Mesenchymal stem cell (in vitro differentiated cells and primary cell): ENCODE measurements around the gene DCTD.

Source experiments
- DNase-seq: peaks from one replicate; pipeline ENCODE4 v3.0.0-alpha.2; 2013
- H2AFZ ChIP-seq: one replicate; pipeline ENCODE4 v1.6.1; 2013; ENCODE audit warnings: low read depth, mild to moderate bottlenecking, control low read depth, inconsistent platforms, low read length, moderate library complexity
- H2AK5ac ChIP-seq: 2 replicates; pipeline ENCODE4 v1.6.1; 2013; ENCODE audit warnings: low read length, moderate library complexity, mild to moderate bottlenecking, inconsistent platforms; ENCODE audit not compliant: severe bottlenecking
- H2BK120ac ChIP-seq: one replicate; pipeline ENCODE4 v1.6.1; 2013; ENCODE audit warnings: low read depth, mild to moderate bottlenecking, inconsistent platforms, low read length, moderate library complexity
- H2BK12ac ChIP-seq, 2 experiments: one replicate each; pipeline ENCODE4 v1.6.1; 2013; ENCODE audit warnings: inconsistent platforms in 2 of 2, low read length in 2 of 2, mild to moderate bottlenecking in 2 of 2, moderate library complexity in 2 of 2, control low read depth in 1 of 2
- H2BK15ac ChIP-seq: one replicate; pipeline ENCODE4 v1.6.1; 2013; ENCODE audit warnings: mild to moderate bottlenecking, low read depth, inconsistent platforms; ENCODE audit not compliant: poor library complexity, severe bottlenecking
- H2BK5ac ChIP-seq: 2 replicates; pipeline ENCODE4 v1.6.1; 2013; ENCODE audit warnings: low read depth, mild to moderate bottlenecking, low read length, control low read depth, inconsistent platforms; ENCODE audit not compliant: poor library complexity, severe bottlenecking
- H3K14ac ChIP-seq, 2 experiments: one replicate each; pipeline ENCODE4 v1.6.1; 2013; ENCODE audit warnings: inconsistent platforms in 2 of 2, low read length in 2 of 2, control low read depth in 1 of 2, mild to moderate bottlenecking in 1 of 2, moderate library complexity in 1 of 2
- H3K18ac ChIP-seq, 2 experiments: one replicate each; pipeline ENCODE4 v1.6.1; 2013; ENCODE audit warnings: inconsistent platforms in 2 of 2, low read length in 2 of 2, control low read depth in 1 of 2, low read depth in 1 of 2, mild to moderate bottlenecking in 1 of 2
- H3K23ac ChIP-seq, 2 experiments: one replicate each; pipeline ENCODE4 v1.6.1; 2013; ENCODE audit warnings: inconsistent platforms in 2 of 2, low read length in 2 of 2, mild to moderate bottlenecking in 2 of 2, moderate library complexity in 2 of 2, control low read depth in 1 of 2
- H3K27ac ChIP-seq: 2 replicates; pipeline ENCODE4 v1.5.1; 2013; ENCODE audit warnings: mild to moderate bottlenecking, moderate library complexity, low read length, control low read depth, inconsistent platforms; ENCODE audit not compliant: poor library complexity, severe bottlenecking
- H3K27me3 ChIP-seq, 2 experiments: 2 replicates each; pipeline versions ENCODE4 v1.6.1 to v1.7.0; 2013; ENCODE audit warnings: low read length in 2 of 2, mild to moderate bottlenecking in 2 of 2, moderate library complexity in 2 of 2, control low read depth in 1 of 2, inconsistent platforms in 1 of 2; ENCODE audit not compliant: control insufficient read depth in 1 of 2, insufficient read depth in 1 of 2
- H3K36me3 ChIP-seq, 2 experiments: 2 replicates each; pipeline versions ENCODE4 v1.6.1 to v1.7.0; 2013; ENCODE audit warnings: low read length in 2 of 2, control low read depth in 1 of 2, inconsistent platforms in 1 of 2, low read depth in 1 of 2, mild to moderate bottlenecking in 1 of 2; ENCODE audit not compliant: insufficient read depth in 2 of 2, control insufficient read depth in 1 of 2
- H3K4ac ChIP-seq, 2 experiments: one replicate each; pipeline ENCODE4 v1.6.1; 2013; ENCODE audit warnings: inconsistent platforms in 2 of 2, low read length in 2 of 2, mild to moderate bottlenecking in 2 of 2, moderate library complexity in 2 of 2, control low read depth in 1 of 2, low read depth in 1 of 2
- H3K4me1 ChIP-seq: 2 replicates; pipeline ENCODE4 v1.6.1; 2013; ENCODE audit warnings: low read depth, low read length, control low read depth; ENCODE audit not compliant: control insufficient read depth, insufficient read depth
- H3K4me2 ChIP-seq: 2 replicates; pipeline ENCODE4 v1.6.1; 2013; ENCODE audit warnings: low read length, mild to moderate bottlenecking, inconsistent platforms; ENCODE audit not compliant: poor library complexity, severe bottlenecking
- H3K4me3 ChIP-seq, 2 experiments: 2 replicates each; pipeline versions ENCODE4 v1.5.1 to v1.7.0; 2013; ENCODE audit warnings: low read length in 2 of 2, mild to moderate bottlenecking in 2 of 2, control low read depth in 1 of 2, low read depth in 1 of 2; ENCODE audit not compliant: insufficient read depth in 1 of 2
- H3K79me1 ChIP-seq: replicated peaks from 2 replicates; pipeline ENCODE4 v1.6.1; 2013; ENCODE audit warnings: mild to moderate bottlenecking, control low read depth, low read length, inconsistent platforms; ENCODE audit not compliant: poor library complexity, severe bottlenecking
- H3K9ac ChIP-seq: 2 replicates; pipeline ENCODE4 v1.7.0; 2013; ENCODE audit warnings: mild to moderate bottlenecking, low read length, moderate library complexity
- H3K9me3 ChIP-seq: 2 replicates; pipeline ENCODE4 v1.7.0; 2013; ENCODE audit warnings: mild to moderate bottlenecking, low read length; ENCODE audit not compliant: control insufficient read depth
- H4K8ac ChIP-seq: one replicate; pipeline ENCODE4 v1.6.1; 2013; ENCODE audit warnings: inconsistent platforms, mild to moderate bottlenecking, low read length, moderate library complexity
- H4K91ac ChIP-seq: one replicate; pipeline ENCODE4 v1.6.1; 2013; ENCODE audit warnings: mild to moderate bottlenecking, low read length, inconsistent platforms
- WGBS: methylation state at CpG from one replicate; pipeline ENCODE4 v1.1.7; 2013; ENCODE audit warnings: mixed read lengths; 5-methylcytosine and 5-hydroxymethylcytosine counted together

DCTD gene

DNA sequence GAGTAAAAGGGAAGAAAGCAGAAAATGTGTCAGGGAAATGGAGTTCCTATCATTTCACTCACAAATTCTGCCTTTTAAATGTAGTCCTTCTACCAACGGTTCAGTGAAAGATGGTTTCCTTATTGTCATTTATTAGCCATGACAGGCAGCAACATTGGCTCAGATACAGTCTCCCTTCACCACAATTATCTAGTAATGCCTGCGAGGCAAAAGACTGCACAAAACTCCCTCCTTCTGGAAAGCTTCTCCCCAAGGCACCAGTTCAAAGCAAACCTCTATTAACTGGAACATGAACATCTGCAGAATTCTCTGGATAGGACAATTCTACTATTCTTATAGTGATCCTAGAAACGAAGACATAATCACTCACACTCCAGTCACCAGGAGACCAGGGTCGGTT is 28.3 kb downstream of the DCTD start:
- Histone ChIP-seq H3K4me2 (no peak overlapping the region), H3K27ac (peak overlapping the region; percentile 33), H3K23ac (no peak overlapping the region), H2AK5ac (no peak overlapping the region), H3K14ac (no peak overlapping the region), H3K4ac (no peak overlapping the region), H3K36me3 (peaks cover 38 to 94% of the 10 kb centered on the region in 2 experiments), H2BK15ac (no peak overlapping the region), H3K9me3 (peaks cover 10% of the 10 kb centered on the region), H4K91ac (no peak overlapping the region), H2BK120ac (no peak overlapping the region), H3K4me3 (no peak overlapping the region), H3K18ac (no peak overlapping the region), H3K4me1 (peaks cover 3% of the 10 kb centered on the region), H2BK12ac (no peak overlapping the region), H3K27me3 (no peaks in the 10 kb centered on the region), H3K79me1 (peaks cover 34% of the 10 kb centered on the region), H4K8ac (no peak overlapping the region), H2BK5ac (no peak overlapping the region), H3K9ac (no peak overlapping the region), H2AFZ (no peak overlapping the region)
- no peak for DNase-seq
- 97% methylated on average over 4 of the region's 4 CpGs for WGBS

GRCh38 chr4:182886768-182887167 is 30.4 kb downstream of the DCTD start:
- Histone ChIP-seq H2BK15ac (no peak overlapping the region), H4K8ac (no peak overlapping the region), H2AFZ (no peak overlapping the region), H2BK120ac (no peak overlapping the region), H3K4me2 (no peak overlapping the region), H3K4ac (no peak overlapping the region), H3K27ac (no peak overlapping the region), H3K9me3 (peaks cover 10% of the 10 kb centered on the region), H3K18ac (no peak overlapping the region), H3K79me1 (peaks cover 36% of the 10 kb centered on the region), H3K4me3 (no peak overlapping the region), H3K27me3 (no peaks in the 10 kb centered on the region), H3K36me3 (peaks cover 39 to 87% of the 10 kb centered on the region in 2 experiments), H2AK5ac (no peak overlapping the region), H2BK5ac (no peak overlapping the region), H2BK12ac (no peak overlapping the region), H3K4me1 (peaks cover 3% of the 10 kb centered on the region), H3K9ac (no peak overlapping the region), H4K91ac (no peak overlapping the region), H3K23ac (no peak overlapping the region), H3K14ac (no peak overlapping the region)
- 99% methylated on average over 9 of the region's 9 CpGs for WGBS
- no peak for DNase-seq

GRCh38 chr4:182886205-182886604 is 31.0 kb downstream of the DCTD start:
- H2BK120ac ChIP-seq, result no peak overlapping the region
- H3K36me3 ChIP-seq, result peaks cover 42 to 84% of the 10 kb centered on the region in 2 experiments
- H4K8ac ChIP-seq, result no peak overlapping the region
- no peak overlapping the region for H4K91ac ChIP-seq
- no peak overlapping the region for H3K4ac ChIP-seq
- no peak overlapping the region for H3K4me3 ChIP-seq
- H3K4me2 ChIP-seq, result no peak overlapping the region
- no peak overlapping the region for H3K9ac ChIP-seq
- peaks cover 10% of the 10 kb centered on the region for H3K9me3 ChIP-seq
- peaks cover 3% of the 10 kb centered on the region for H3K4me1 ChIP-seq
- no peak overlapping the region for H3K27ac ChIP-seq
- H2BK15ac ChIP-seq, result no peak overlapping the region
- no peak overlapping the region for H3K23ac ChIP-seq
- peaks cover 36% of the 10 kb centered on the region for H3K79me1 ChIP-seq
- no peak overlapping the region for H3K18ac ChIP-seq
- H3K27me3 ChIP-seq, result no peaks in the 10 kb centered on the region
- H2BK12ac ChIP-seq, result no peak overlapping the region
- no peak overlapping the region for H2AK5ac ChIP-seq
- H3K14ac ChIP-seq, result no peak overlapping the region
- DNase-seq, result no peak
- WGBS, result 99% methylated on average over 6 of the region's 6 CpGs
- no peak overlapping the region for H2AFZ ChIP-seq
- no peak overlapping the region for H2BK5ac ChIP-seq

GRCh38 chr4:182885738-182886077 is 31.5 kb downstream of the DCTD start:
- H4K8ac ChIP-seq, result no peak overlapping the region
- H3K4me1 ChIP-seq, result peaks cover 3% of the 10 kb centered on the region
- no peak overlapping the region for H3K14ac ChIP-seq
- no peak overlapping the region for H3K4me2 ChIP-seq
- no peak overlapping the region for H3K9ac ChIP-seq
- H2BK120ac ChIP-seq, result no peak overlapping the region
- peaks cover 43 to 84% of the 10 kb centered on the region in 2 experiments for H3K36me3 ChIP-seq
- WGBS, result 94% methylated on average over 3 of the region's 3 CpGs
- H2BK15ac ChIP-seq, result no peak overlapping the region
- no peak overlapping the region for H2AFZ ChIP-seq
- H2AK5ac ChIP-seq, result no peak overlapping the region
- DNase-seq, result no peak
- no peak overlapping the region for H3K4ac ChIP-seq
- no peak overlapping the region for H3K18ac ChIP-seq
- peaks cover 33% of the 10 kb centered on the region for H3K79me1 ChIP-seq
- H2BK12ac ChIP-seq, result no peak overlapping the region
- no peak overlapping the region for H3K23ac ChIP-seq
- H3K27me3 ChIP-seq, result no peaks in the 10 kb centered on the region
- no peak overlapping the region for H2BK5ac ChIP-seq
- H4K91ac ChIP-seq, result no peak overlapping the region
- H3K4me3 ChIP-seq, result no peak overlapping the region
- H3K9me3 ChIP-seq, result peaks cover 10% of the 10 kb centered on the region
- H3K27ac ChIP-seq, result no peak overlapping the region
